ENCODE results near the gene PLIN3.
A peak's percentile ranks its signal among the peaks of the same experiment; 100 is the strongest.
"Not testable (repeated sequence)": the region's sequence is repeated elsewhere in the genome, so short reads cannot be mapped to it uniquely, and the experiment has no call there.

PLIN3 gene

DNA sequence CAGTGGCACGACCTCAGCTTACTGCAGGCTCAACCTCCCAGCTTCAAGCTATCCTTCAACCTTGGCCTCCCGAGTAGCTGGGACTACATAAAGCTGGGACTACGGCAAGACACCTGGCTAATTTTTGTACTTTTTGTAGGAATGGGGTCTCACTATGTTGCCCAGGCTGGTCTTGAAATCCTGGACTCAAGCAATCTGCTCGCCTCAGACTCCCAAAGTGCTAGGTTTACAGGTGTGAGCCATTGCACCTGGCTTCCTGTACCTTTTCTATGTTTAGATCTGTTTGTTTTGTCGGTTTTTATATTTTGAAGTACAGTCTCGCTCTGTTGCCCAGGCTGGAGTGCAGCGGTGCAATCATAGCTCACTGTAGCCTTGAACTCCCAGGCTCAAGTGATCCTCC lies 18.4 kb downstream of the PLIN3 start:
- TF ChIP-seq, protein P1, sequence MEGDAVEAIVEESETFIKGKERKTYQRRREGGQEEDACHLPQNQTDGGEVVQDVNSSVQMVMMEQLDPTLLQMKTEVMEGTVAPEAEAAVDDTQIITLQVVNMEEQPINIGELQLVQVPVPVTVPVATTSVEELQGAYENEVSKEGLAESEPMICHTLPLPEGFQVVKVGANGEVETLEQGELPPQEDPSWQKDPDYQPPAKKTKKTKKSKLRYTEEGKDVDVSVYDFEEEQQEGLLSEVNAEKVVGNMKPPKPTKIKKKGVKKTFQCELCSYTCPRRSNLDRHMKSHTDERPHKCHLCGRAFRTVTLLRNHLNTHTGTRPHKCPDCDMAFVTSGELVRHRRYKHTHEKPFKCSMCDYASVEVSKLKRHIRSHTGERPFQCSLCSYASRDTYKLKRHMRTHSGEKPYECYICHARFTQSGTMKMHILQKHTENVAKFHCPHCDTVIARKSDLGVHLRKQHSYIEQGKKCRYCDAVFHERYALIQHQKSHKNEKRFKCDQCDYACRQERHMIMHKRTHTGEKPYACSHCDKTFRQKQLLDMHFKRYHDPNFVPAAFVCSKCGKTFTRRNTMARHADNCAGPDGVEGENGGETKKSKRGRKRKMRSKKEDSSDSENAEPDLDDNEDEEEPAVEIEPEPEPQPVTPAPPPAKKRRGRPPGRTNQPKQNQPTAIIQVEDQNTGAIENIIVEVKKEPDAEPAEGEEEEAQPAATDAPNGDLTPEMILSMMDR (IDR thresholded peaks at IDR 0.05), result no peak
- intact Hi-C loops (cut with DNase I; ENCODE audit: low total_unique reads), result no loop called here
- Histone ChIP-seq H3K27me3 (no peaks in the 10 kb centered on the region), H3K36me3 (peaks cover 21 to 95% (median 60%) of the 10 kb centered on the region in 3 donors), H3K27ac (no peak overlapping the region), H3K4me1 (no peaks in the 10 kb centered on the region), H3K4me3 (no peak overlapping the region), H3K9me3 (no peaks in the 10 kb centered on the region)
- DNase-seq, result no peak

DNA sequence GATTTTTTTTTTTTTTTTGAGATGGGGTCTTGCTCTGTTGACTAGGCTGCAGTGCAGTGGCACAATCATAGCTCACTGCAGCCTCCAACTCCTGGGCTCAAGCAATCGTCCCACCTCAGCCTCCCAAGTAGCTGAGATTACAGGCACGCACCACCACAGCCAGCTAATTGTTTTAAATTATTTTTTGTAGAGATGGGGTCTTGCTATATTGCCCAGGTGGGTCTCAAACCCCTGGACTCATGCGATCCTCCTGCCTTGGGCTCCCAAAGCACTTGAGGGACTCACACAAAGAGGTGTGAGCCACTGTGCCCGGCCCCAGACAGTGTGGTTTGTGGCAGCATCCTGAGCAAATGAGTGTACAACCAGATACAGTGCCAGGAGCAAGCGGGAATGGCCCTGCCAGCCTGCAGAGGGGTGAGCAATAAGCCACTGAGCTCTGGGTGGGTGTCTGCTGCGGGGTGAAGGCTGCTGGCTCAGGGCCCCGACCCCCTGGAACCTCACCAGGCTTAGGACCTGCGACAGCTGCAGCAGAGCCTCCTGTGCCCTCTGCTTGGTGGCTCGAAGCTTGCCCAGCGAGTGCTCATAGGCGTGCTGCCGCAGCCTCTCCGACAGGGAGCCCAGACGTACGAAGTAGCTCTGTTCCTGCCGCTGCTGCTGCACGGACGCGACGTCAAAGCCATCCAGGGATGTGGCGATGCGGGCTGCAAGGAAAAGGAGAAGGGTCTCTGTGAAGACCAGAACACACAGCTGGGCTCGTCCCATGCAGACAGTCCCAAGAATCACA lies 20.1 kb downstream of the PLIN3 start:
- Histone ChIP-seq H3K4me1 (no peaks in the 10 kb centered on the region), H3K4me3 (no peak overlapping the region), H3K9me3 (no peaks in the 10 kb centered on the region), H3K27ac (no peak overlapping the region), H3K36me3 (peaks cover 27 to 97% (median 72%) of the 10 kb centered on the region in 3 donors), H3K27me3 (no peaks in the 10 kb centered on the region)
- TF ChIP-seq, protein P1 (IDR thresholded peaks at IDR 0.05), result no peak
- intact Hi-C loops (cut with DNase I; ENCODE audit: low total_unique reads), result no loop called here
- DNase-seq, result no peak

DNA sequence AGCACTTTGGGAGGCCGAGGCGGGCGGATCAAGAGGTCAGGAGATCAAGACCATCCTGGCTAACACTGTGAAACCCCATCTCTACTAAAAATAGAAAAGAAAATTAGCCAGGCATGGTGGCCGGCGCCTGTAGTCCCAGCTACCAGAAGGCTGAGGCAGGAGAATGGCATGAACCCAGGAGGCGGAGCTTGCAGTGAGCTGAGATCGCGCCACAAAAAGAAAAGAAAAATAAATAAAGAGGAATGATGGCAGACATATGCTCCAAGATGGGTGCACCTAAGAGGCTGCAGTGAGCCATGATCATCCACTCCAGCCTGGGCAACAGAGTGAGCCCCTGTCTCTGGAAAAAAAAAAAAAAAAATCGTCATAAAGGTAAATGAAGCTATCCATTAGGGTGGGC lies 21.5 kb downstream of the PLIN3 start:
- H3K9me3 ChIP-seq; intact Hi-C loops (cut with DNase I; ENCODE audit: low total_unique reads); H3K4me3 ChIP-seq; H3K27me3 ChIP-seq; H3K4me1 ChIP-seq; DNase-seq: not testable (repeated sequence)
- H3K36me3 ChIP-seq, result peaks cover 29 to 94% (median 67%) of the 10 kb centered on the region in 3 donors
- H3K27ac ChIP-seq, result peak overlapping the region in 1 of 2 donors; percentile 52

DNA sequence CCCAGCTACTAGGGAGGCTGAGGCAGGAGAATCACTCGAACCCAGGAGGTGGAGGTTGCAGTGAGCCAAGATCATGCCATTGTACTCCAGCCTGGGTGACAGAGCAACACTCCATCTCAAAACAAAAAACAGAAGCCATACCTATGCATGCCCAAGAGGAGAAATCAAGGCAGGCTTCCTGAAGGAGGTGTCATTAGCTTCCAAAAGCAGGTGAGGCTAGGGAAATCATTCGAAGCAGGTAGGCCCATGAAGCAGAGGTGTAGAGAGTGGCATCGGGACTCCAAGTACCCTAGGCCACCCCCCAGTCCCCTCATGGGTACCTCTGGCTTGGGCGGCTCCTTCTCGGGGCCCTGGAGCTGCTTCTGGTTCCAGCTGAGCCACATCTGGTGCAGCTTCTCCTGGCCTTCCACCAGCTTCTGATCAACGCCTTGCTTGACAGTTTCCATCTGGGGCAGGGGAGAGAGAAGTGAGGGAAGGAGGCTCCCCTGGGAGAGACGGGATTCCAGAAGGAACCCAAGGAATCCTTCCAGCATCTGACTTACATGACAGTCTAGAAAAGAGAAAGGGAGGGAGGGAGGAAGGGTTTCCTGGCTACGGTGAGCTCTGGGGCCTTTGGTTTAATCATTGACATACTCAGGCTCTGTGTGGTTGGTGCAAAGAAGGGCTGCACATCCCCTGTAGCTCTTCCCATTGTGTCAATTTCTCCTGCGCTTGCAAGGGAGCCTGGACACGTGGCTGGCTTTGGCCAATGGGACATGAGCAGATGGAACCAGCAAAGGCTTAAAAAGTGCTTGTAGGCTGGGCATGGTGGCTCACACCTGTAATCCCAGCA lies 22.9 kb downstream of the PLIN3 start:
- Histone ChIP-seq H3K27me3 (no peaks in the 10 kb centered on the region), H3K9me3 (no peaks in the 10 kb centered on the region), H3K27ac (no peak overlapping the region), H3K4me1 (no peaks in the 10 kb centered on the region), H3K36me3 (peaks cover 27 to 95% (median 70%) of the 10 kb centered on the region in 3 donors), H3K4me3 (no peak overlapping the region)
- intact Hi-C loops (cut with DNase I; ENCODE audit: low total_unique reads), result no loop called here
- no peak for DNase-seq
- TF ChIP-seq, protein P1 (IDR thresholded peaks at IDR 0.05), result no peak

DNA sequence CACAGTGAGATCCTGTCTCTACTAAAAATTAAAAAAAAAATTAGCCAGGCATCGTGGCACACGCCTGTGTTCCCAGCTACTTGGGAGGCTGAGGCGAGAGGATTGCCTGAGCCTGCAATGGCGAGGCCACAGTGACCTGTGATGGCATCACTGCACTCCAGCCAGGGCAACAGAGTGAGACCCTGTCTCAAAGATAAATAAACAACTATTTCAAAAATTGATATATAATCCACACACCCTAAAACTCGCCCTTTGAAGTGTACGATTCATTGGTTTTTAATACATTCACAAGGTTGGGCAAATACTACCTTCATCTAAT lies 23.9 kb downstream of the PLIN3 start:
- Histone ChIP-seq H3K4me1 (no peaks in the 10 kb centered on the region), H3K4me3 (no peak overlapping the region), H3K27me3 (no peaks in the 10 kb centered on the region), H3K27ac (no peak overlapping the region), H3K36me3 (peaks cover 35 to 95% (median 79%) of the 10 kb centered on the region in 3 donors), H3K9me3 (no peaks in the 10 kb centered on the region)
- DNase-seq, result no peak
- TF ChIP-seq, protein P1 (IDR thresholded peaks at IDR 0.05), result no peak
- intact Hi-C loops (cut with DNase I; ENCODE audit: low total_unique reads), result no loop called here

DNA sequence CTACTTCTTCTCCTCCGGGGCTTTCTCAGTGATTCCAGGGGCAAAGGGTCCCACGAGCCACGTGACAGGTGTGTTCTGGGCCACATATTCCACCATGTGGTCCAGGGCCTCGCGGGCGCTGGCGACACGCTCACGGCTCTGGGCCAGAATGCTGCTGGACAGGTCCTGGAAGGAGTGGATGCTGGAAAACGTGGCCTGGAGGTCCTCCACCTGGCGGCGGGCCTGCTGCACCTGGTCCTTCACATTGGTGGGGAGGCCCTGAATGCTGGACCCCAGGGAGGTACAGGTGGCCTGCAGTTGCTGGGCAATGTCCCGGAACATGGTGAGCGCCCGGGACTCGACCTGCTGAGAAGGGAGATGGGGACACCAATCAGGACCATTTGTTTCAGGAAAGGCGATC lies 28.3 kb downstream of the PLIN3 start:
- Histone ChIP-seq H3K27me3 (no peaks in the 10 kb centered on the region), H3K27ac (no peak overlapping the region), H3K4me1 (no peaks in the 10 kb centered on the region), H3K4me3 (no peak overlapping the region), H3K9me3 (no peaks in the 10 kb centered on the region), H3K36me3 (peaks cover 20 to 67% (median 54%) of the 10 kb centered on the region in 3 donors)
- TF ChIP-seq, protein P1 (IDR thresholded peaks at IDR 0.05), result no peak
- DNase-seq, result no peak
- intact Hi-C loops (cut with DNase I; ENCODE audit: low total_unique reads), result no loop called here

All from tibial artery (tissue), 4 donors.